NOMO-1 (cell line): Measurements from ENCODE around the gene FFAR3.

Source experiments
- DNase-seq, 2 experiments: peaks; one replicate each; lab custom pipeline; 2025; ENCODE audit not compliant: unreplicated experiment in 2 of 2; lab: John Stamatoyannopoulos, UW

FFAR3 gene

GRCh38 chr19:35357867-35358573 lies at the start of gene FFAR3:
Gene FFAR3 (plus strand): TSS chr19:35358460. CDS start chr19:35358891, 431 bp downstream.
- DNase-seq, result peak; percentile 72 to 86

- DNase-seq, result no peak
Measured at GRCh38 chr19:35308910-35309309, 49.4 kb upstream of the FFAR3 start.

- DNase-seq, result no peak
Measured at GRCh38 chr19:35309481-35310279, 48.6 kb upstream of the FFAR3 start.

- no peak for DNase-seq
Measured at GRCh38 chr19:35310331-35310730, 47.9 kb upstream of the FFAR3 start.

GRCh38 chr19:35310811-35311465 lies 47.3 kb upstream of the FFAR3 start:
- no peak for DNase-seq

GRCh38 chr19:35311901-35312665 lies 46.2 kb upstream of the FFAR3 start:
- DNase-seq, result no peak

- no peak for DNase-seq
Measured at GRCh38 chr19:35313587-35313986, 44.7 kb upstream of the FFAR3 start.

GRCh38 chr19:35314031-35314430 lies 44.2 kb upstream of the FFAR3 start:
- DNase-seq, result no peak

- no peak for DNase-seq
Measured at GRCh38 chr19:35314858-35315470, 43.3 kb upstream of the FFAR3 start.

- DNase-seq, result no peak
Measured at GRCh38 chr19:35315883-35316282, 42.4 kb upstream of the FFAR3 start.

- DNase-seq, result no peak
Measured at GRCh38 chr19:35316560-35316959, 41.7 kb upstream of the FFAR3 start.

- DNase-seq, result no peak
Measured at GRCh38 chr19:35317464-35318043, 40.7 kb upstream of the FFAR3 start.

- DNase-seq, result peak; percentile 33 to 67
Measured at GRCh38 chr19:35318679-35319448, 39.4 kb upstream of the FFAR3 start.

GRCh38 chr19:35320065-35320713 lies 38.1 kb upstream of the FFAR3 start:
- peak; percentile 62 to 63 for DNase-seq

- DNase-seq, result no peak
Measured at GRCh38 chr19:35321291-35321690, 37.0 kb upstream of the FFAR3 start.

- no peak for DNase-seq
Measured at GRCh38 chr19:35322014-35322413, 36.2 kb upstream of the FFAR3 start.

GRCh38 chr19:35327642-35328041 lies 30.6 kb upstream of the FFAR3 start:
- DNase-seq, result no peak

- peak; percentile 46 to 83 for DNase-seq
Measured at GRCh38 chr19:35328851-35329285, 29.4 kb upstream of the FFAR3 start, which contains the start of gene CD22. Gene CD22 (plus strand): TSS chr19:35329187. CDS start chr19:35332041, 2,854 bp downstream.

- no peak for DNase-seq
Measured at GRCh38 chr19:35329323-35329722, 28.9 kb upstream of the FFAR3 start.
